Erythroblast (primary cell): ENCODE data around the gene TREX2.

Experiments used
- DNase-seq, 2 experiments: peaks; one replicate each; lab custom pipeline; 2025; lab: John Stamatoyannopoulos, UW
- GATA1 ChIP-seq: IDR thresholded peaks from 2 replicates; pipeline ENCODE4 v1.6.1; 2011; ENCODE audit warnings: low read depth, mild to moderate bottlenecking, control low read depth, low read length, moderate library complexity
- POLR2A ChIP-seq: IDR thresholded peaks from 2 replicates; pipeline ENCODE4 v1.6.1; 2011; ENCODE audit warnings: mild to moderate bottlenecking, low read length

Gene TREX2

GRCh38 chrX:153443476-153444332 is 2.2 kb downstream of the TREX2 start:
- no peak for TF ChIP-seq GATA1
- no peak for DNase-seq

GRCh38 chrX:153442463-153442862 is 3.4 kb downstream of the TREX2 start:
- DNase-seq: no peak
- TF ChIP-seq GATA1: no peak
- TF ChIP-seq POLR2A: no peak

GRCh38 chrX:153441981-153442380 is 3.9 kb downstream of the TREX2 start:
- DNase-seq: no peak
- no peak for TF ChIP-seq POLR2A
- no peak for TF ChIP-seq GATA1

- TF ChIP-seq POLR2A (no peak), GATA1 (no peak)
- DNase-seq: no peak
These were observed 4.6 kb downstream of the TREX2 start for GRCh38 chrX:153441296-153441695.

- TF ChIP-seq GATA1 (no peak), POLR2A (no peak)
- DNase-seq: no peak
These were observed 5.2 kb downstream of the TREX2 start for GRCh38 chrX:153440556-153441135.

GRCh38 chrX:153439977-153440376 is 5.9 kb downstream of the TREX2 start:
- TF ChIP-seq POLR2A (no peak), GATA1 (no peak)
- DNase-seq: no peak

GRCh38 chrX:153438532-153438931 is 7.3 kb downstream of the TREX2 start:
- no peak for DNase-seq
- TF ChIP-seq POLR2A (no peak), GATA1 (no peak)

- TF ChIP-seq GATA1: no peak
- TF ChIP-seq POLR2A: no peak
- no peak for DNase-seq
These were observed 10.0 kb downstream of the TREX2 start for GRCh38 chrX:153435845-153436244.

GRCh38 chrX:153434801-153435200 is 11.1 kb downstream of the TREX2 start:
- no peak for DNase-seq
- TF ChIP-seq GATA1 (no peak), POLR2A (no peak)

- TF ChIP-seq GATA1: no peak
- TF ChIP-seq POLR2A: no peak
- no peak for DNase-seq
These were observed 12.0 kb downstream of the TREX2 start for GRCh38 chrX:153433781-153434285.

GRCh38 chrX:153433161-153433680 is 12.6 kb downstream of the TREX2 start:
- no peak for DNase-seq
- TF ChIP-seq POLR2A: no peak
- no peak for TF ChIP-seq GATA1

- DNase-seq: no peak
These were observed 15.1 kb downstream of the TREX2 start for GRCh38 chrX:153430796-153431195.

GRCh38 chrX:153426204-153426603 is 19.7 kb downstream of the TREX2 start:
- TF ChIP-seq GATA1 (no peak), POLR2A (no peak)
- DNase-seq: no peak

More at GRCh38 chrX:153430796-153431195, 15.1 kb downstream of the TREX2 start:
- TF ChIP-seq GATA1: no peak
- TF ChIP-seq POLR2A: no peak

GRCh38 chrX:153423652-153424051 is 22.2 kb downstream of the TREX2 start:
- no peak for DNase-seq
- TF ChIP-seq GATA1: no peak
- TF ChIP-seq POLR2A: no peak
